DMS 273 treated with DMSO at 0.1 percent for 48 hours (cell line): ENCODE measurements around the gene FBXL4.

ENCODE experiments used
- DNase-seq: peaks from one replicate; lab custom pipeline; 2025; lab: John Stamatoyannopoulos, UW

Gene FBXL4

GRCh38 chr6:98880486-98880885, 67.3 kb downstream of the FBXL4 start:
- no peak for DNase-seq

- DNase-seq: no peak
Observed at GRCh38 chr6:98877250-98877649, 70.5 kb downstream of the FBXL4 start.

GRCh38 chr6:98875375-98875774, 72.4 kb downstream of the FBXL4 start:
- DNase-seq: no peak

- DNase-seq: no peak
Observed at GRCh38 chr6:98871821-98872220, 75.9 kb downstream of the FBXL4 start.

DNA sequence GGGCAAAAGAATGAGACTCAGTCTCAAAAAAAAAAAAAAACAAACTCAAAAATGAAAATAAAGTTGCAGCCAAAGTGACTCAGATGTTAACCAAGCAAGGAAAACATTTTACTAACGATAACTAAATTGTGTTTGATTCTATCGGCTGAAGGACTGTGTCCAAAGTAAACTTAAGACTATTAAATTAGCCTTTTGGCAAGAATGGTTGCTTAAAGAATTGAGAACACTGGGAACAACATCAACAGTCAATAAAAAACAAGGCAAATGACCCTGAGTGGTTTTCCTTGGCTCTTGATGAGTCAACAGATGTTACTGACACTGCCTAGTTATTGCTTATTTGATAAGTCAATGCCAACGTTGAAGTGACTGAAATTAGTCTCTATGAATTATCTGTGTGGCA, 76.7 kb downstream of the FBXL4 start:
- DNase-seq: no peak

GRCh38 chr6:98864497-98864896, 83.2 kb downstream of the FBXL4 start:
- DNase-seq: no peak

- DNase-seq: no peak
Observed at GRCh38 chr6:98848539-98849242, 99.1 kb downstream of the FBXL4 start.

GRCh38 chr6:98847779-98848538, 99.8 kb downstream of the FBXL4 start:
- DNase-seq: no peak

- no peak for DNase-seq
Observed at GRCh38 chr6:98847416-98847778, 100.3 kb downstream of the FBXL4 start.

- DNase-seq: no peak
Observed at GRCh38 chr6:98846021-98846380, 101.7 kb downstream of the FBXL4 start.

- peak; percentile 56 for DNase-seq
Observed at GRCh38 chr6:98845211-98846020, 102.3 kb downstream of the FBXL4 start.

DNA sequence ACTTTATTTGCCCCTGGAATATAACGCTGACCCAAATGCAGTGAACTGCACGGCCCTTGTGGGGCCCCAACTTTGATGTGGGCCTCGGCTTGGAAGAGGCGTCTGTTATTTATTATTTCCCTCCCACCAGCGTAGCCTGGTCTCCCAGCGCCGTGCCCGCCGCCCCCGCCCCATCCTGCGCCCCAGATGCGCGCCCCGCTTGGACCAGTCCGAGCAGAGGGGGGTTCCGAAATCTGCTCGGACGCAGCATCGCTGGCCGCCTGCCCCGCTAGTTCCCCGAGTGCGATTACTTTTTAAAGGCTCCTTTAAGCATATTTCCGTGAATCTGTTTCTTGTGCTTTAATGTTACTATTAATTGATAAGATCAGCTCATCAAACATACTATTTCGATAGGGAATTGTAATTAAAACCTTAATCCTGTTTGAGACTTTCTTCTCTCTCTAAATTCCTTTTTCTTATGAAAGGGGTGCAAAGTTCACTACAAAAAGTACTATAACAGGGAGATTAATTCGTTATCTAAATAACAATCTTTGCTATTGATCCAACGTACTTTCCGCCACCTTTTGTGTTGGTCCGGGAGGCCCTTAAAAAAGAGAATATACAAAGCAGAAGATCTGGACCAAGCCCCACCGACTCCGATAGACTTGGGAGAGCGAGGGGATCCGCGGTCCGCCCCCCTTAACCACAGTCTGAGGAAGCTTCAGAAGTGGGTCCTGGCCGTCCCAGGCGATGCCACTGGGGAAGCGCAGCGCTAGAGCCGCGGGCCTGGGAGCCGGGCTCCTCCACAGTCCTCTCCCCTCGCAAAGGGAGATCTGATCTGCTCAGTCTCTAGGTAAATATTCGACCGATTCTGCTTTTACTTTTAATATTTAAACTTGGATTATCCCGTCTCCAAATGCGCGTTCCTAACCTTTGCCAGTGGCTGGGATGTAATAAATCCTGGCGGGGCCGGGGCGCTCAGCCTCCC, 103.2 kb downstream of the FBXL4 start:
- DNase-seq: no peak

- DNase-seq: no peak
Observed at GRCh38 chr6:98843271-98844243, 104.2 kb downstream of the FBXL4 start.

DNA sequence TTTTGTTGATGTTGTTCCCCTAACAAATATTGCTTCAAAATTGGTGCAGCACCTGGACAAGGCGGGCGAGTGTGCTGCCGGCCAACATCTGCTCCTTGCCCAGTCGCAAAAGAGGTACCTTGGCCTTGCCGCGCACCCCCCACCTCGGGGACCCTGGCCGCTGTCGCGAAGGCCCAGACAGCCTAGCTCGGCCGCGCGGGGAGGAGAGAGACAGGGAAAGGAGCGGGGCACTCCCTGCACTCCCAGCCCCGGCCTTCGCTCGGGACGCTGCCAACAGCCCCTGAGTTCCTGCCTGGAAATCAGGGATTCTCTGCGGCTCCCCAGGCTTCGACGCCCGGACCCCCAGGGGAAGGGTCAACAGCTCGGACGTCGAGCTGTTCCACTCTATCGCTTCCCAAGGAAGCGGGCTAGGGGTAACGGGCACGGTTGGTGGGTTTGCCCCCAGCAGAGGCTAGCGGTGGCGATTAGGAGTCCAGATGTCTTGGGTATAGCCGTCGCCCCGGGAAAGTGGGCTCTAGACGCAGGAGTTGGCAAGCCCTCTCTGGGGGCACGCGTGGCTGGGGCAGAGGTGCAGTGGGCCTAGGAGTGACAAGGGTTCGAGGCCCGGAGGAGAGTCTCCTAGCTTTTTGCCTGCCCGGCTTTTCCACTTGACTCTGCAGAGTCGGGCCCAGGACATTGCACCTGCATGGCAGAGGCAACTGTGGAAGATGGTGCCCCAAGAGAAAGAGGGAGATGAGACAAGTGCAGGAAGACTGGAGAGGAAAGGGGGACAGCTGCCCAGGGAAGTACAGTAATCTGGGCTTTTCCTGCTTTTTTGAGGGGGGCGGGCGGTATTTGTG, 105.2 kb downstream of the FBXL4 start:
- DNase-seq: no peak

DNA sequence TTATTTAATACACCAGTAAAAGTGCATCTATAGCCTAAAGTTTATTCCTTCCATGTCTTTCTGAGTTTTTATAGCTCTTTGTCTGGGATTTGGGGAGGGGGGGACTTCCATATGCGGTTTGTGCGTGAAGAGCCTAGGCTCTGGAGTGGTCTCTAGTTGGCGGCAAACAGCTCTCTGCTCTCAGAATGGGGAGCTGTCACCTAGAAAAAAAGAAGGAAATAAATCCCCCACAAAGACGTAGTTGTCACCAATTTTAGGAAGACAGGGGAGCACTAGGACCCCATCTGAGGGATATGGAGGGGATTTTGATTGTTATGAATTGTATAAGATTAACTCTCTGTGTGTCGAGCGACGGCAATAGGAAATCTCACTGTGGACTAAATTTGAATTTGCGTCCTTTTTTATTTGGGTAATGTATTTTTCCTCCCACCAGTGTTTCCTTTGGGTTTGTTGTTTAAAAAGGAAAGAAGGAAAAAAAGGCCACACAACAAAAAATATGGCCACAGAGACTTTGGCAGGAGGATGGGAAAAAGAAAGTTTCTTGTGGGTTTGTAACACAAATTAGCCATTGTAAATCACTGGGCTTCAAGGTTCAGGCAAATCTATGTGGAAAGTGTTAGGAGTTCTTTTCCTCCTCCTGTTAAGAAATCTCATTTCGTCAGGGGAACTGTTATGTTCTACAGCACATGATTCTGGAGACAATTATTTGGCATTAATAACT, 106.0 kb downstream of the FBXL4 start:
- no peak for DNase-seq

GRCh38 chr6:98840996-98841513, 106.7 kb downstream of the FBXL4 start:
- no peak for DNase-seq

DNA sequence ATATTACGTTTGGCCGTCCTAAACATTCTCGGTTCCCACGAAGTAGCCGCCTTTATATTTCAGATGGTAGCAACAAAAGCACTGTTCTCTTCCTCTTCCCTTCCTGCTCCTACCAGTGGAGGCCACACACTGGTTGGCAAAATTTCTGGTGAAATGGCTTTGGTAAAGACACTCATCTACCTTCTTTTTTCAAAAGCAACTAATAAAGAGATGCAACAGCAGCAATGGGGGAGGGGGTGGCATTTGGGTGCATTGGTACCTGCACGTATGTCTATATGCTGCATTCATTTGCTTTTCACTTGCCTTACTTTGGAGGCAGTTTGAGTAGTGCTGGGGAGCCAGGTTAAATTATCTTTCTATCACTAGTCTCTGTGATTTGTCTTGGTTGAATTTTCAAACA, 107.4 kb downstream of the FBXL4 start:
- DNase-seq: no peak

DNA sequence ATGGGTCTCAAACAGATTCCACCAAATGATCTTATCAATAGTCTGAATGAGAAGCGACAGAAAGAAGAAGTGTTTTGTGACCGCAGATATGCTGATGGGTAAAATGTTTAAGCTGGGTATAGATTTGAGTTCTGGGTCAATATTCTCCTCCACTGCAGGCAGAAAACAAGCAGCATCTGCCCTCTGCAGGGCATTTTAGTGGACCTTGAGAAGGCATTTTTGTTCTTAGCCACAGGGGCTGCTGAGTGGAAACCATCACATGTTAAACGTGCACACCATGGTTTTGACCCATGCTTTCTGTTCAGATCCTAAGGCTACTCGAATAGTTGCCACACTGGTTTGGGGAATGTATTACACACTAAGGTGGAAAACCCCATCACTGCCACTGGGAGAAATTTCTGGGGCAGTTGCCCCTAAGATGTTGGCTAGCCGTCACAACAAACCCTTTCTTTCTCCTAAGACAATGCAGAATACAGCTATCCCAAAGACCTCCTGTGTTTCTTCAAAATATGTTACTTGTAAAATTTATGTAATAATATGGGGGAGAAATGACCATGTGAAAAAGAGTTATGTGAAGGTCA, 107.9 kb downstream of the FBXL4 start:
- DNase-seq: no peak
